NCI-H1417 (cell line): ENCODE measurements around the gene SCNN1B.
A peak's percentile ranks its signal among the peaks of the same experiment; 100 is the strongest.

Experiments used
- DNase-seq, 3 experiments: peaks; one replicate each; lab custom pipeline; 2025; lab: John Stamatoyannopoulos, UW

SCNN1B gene

GRCh38 chr16:23321206-23321875 is 19.2 kb downstream of the SCNN1B start:
- DNase-seq, result no peak

- DNase-seq, result no peak
Observed at GRCh38 chr16:23323224-23324030, 21.3 kb downstream of the SCNN1B start.

- peak; percentile 27 to 95 (median 82) for DNase-seq
Observed at GRCh38 chr16:23324727-23325126, 22.6 kb downstream of the SCNN1B start.

GRCh38 chr16:23327836-23328235 is 25.7 kb downstream of the SCNN1B start:
- DNase-seq, result no peak

GRCh38 chr16:23330161-23330560 is 28.1 kb downstream of the SCNN1B start:
- DNase-seq, result no peak

- no peak for DNase-seq
Observed at GRCh38 chr16:23330583-23331249, 28.6 kb downstream of the SCNN1B start.

GRCh38 chr16:23333034-23333579 is 31.0 kb downstream of the SCNN1B start:
- no peak for DNase-seq

GRCh38 chr16:23333831-23334456 is 31.8 kb downstream of the SCNN1B start:
- DNase-seq, result no peak

- DNase-seq, result peak in 1 of 3 experiments; percentile 37
Observed at GRCh38 chr16:23334457-23334853, 32.4 kb downstream of the SCNN1B start.

- peak in 1 of 3 experiments; percentile 48 for DNase-seq
Observed at GRCh38 chr16:23334950-23335349, 32.8 kb downstream of the SCNN1B start.

- no peak for DNase-seq
Observed at GRCh38 chr16:23337836-23338550, 35.9 kb downstream of the SCNN1B start.

GRCh38 chr16:23339787-23340186 is 37.7 kb downstream of the SCNN1B start:
- no peak for DNase-seq

- DNase-seq, result no peak
Observed at GRCh38 chr16:23342083-23342640, 40.1 kb downstream of the SCNN1B start.

- DNase-seq, result no peak
Observed at GRCh38 chr16:23343643-23344612, 41.8 kb downstream of the SCNN1B start.

- DNase-seq, result no peak
Observed at GRCh38 chr16:23345237-23345636, 43.1 kb downstream of the SCNN1B start.

GRCh38 chr16:23348579-23349469 is 46.7 kb downstream of the SCNN1B start:
- no peak for DNase-seq

GRCh38 chr16:23351360-23351759 is 49.3 kb downstream of the SCNN1B start:
- DNase-seq, result no peak

GRCh38 chr16:23353440-23353839 is 51.3 kb downstream of the SCNN1B start:
- no peak for DNase-seq

- DNase-seq, result no peak
Observed at GRCh38 chr16:23354246-23354645, 52.1 kb downstream of the SCNN1B start.
